HL-60/S4 treated with phorbol 12-myristate 13-acetate at 8.2 ng/mL for 4 days and 3 days (cell line): ENCODE results near the gene DEGS1.

ENCODE experiments used
- in situ Hi-C: fragments of 300-500 bp; cut with MboI; formaldehyde crosslinking; loops from 2 replicates; pipeline ENCODE4 v1.15.0; 2022; ENCODE audit warnings: low sequenced_read_pairs

DEGS1 gene

DNA sequence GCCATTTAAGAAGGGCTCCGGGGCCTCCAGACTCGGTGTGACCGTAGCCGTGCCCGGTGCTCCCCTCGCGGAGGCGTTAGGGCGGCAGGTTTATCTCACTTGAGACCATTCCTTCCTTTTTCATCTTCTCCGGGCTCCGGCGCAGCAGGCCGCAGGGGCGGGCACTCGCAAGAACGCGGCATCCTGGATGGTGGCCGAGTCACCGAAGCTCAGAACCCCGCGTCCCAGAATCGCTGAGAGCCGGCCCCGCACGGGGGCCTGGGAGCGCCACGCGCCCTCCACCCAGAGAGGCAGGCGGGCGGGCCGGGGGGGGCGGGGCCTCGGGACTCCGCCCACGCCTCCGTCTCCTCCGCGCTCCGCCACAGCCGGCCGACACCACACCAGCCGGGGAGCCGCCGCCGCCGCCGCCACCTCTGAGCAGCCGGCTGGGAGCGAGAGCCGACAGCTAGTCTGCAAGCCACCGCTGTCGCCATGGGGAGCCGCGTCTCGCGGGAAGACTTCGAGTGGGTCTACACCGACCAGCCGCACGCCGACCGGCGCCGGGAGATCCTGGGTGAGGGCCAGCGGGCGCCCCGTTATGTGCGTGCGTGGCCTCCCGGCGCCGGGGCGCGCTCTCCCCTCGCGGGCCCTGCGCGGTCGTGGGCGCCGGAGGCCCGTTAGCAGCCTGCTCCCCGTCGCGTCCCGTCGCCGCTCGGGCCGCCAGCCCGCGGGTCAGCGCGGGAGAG is at the start of gene DEGS1:
Gene DEGS1 (plus strand): TSS at position 375 of the 725 bp plus-strand sequence. CDS start 97 bp downstream, at position 472.
- in situ Hi-C loops: no loop called here

DNA sequence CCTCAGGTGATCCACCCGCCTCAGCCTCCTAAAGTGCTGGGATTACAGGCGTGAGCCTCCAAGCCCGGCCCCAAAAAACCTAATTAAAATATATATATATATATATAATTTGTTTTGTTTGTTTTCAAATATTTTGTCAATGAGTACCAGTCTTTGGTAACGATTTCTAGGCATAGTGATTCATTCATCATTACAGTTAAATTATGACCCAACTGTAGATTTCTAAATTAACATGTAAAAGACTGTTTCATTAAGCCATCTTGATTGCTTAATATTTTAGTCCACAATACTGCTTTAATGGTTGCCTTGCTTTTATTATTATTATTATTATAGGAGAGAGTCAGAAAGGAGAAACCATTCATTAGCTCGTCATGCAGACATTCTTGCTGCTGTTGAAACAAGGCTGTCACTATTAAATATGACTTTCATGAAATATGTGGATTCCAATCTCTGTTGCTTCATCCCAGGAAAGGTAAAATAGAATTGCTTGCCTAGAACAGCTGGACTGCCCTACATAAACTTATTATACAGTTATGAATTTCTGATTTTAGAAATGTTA is 49.2 kb upstream of the DEGS1 start:
- in situ Hi-C loops: no loop called here

DNA sequence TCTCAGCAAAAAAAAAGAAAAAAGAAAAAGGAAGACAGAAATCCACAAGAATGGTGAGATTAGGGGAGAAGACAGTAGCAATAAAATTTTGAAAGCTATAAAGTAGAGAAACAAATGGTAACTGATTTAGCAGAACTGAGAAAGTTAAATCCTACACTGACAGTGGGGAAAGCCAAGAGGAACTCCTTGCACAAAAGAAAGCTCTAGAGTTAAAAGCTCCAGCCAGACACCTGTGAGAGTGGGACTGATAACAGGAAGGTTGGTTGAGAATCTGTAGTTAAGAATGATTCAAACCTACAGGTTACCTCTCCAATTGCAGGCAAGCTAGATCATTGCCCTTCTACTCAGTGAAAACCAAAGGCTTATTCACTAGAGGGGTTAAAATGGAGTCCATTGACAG is 45.5 kb upstream of the DEGS1 start:
- in situ Hi-C loops: no loop called here

DNA sequence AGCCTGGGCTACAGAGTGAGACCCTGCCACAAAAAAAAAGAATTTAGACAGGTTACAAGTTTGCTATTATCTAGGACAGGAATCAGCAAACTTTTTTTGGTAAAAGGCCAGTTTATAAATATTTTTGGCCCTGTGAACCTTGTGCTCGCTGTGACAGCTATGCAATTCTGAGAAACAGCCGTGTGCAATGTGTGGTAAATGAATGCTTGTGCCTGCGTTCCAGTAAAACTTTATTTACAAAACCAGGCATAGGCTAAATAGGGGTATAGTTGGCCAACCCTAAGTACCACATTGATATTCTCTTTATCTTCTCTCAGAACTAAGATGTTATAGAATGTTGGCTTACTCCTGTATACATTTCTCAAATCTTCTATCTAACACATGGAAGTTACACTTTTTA is 44.8 kb upstream of the DEGS1 start:
- in situ Hi-C loops: no loop called here

- in situ Hi-C loops: no loop called here
Observed at GRCh38 chr1:224141693-224142092, 41.3 kb upstream of the DEGS1 start.

DNA sequence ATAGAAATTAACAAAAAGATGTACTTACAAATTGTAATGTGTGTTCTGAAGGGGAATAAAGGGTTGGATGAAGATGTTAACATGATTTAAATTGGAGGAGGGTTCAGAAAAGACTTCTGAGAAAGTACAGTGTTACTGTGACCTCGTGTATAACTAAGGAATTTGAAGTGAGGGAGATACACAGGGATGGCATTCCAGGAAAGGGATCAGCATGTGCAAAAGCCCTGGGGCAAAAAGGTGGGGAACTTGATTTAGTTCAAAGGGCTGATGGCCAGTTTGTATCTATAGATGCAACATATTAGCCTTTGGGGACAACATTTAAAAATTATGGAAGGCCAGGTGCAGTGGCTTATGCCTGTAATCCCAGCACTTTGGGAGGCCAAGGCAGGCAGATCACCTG is 33.3 kb upstream of the DEGS1 start:
- in situ Hi-C loops: no loop called here

GRCh38 chr1:224151117-224151516 is 31.9 kb upstream of the DEGS1 start:
- in situ Hi-C loops: no loop called here

- in situ Hi-C loops: no loop called here
Observed at GRCh38 chr1:224157316-224157715, 25.7 kb upstream of the DEGS1 start.

- in situ Hi-C loops: no loop called here
Observed at GRCh38 chr1:224159541-224159940, 23.5 kb upstream of the DEGS1 start.

DNA sequence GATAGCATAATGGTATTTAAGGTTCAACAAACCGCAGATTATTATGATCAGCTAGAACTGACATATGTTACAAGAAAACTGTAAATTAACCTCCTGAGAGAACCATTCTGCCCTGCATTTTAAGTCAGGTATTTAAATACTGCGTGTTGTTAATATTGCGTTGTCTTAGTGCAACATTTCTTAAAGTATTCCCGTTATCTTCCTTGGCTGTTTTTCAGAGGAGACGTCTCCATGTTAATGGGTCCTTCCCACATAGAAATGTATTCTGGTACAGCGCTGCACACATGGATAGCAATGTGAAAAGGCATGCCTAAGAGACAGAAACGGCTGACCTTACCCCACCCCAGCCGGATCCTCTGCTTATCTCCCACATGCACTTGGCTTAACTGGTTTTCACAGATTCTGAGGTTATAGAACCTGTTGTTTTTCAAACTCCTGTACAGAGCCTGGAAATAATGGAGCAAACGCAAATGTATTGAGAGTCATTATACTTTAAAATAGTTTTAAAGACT is 22.8 kb upstream of the DEGS1 start:
- in situ Hi-C loops: no loop called here

DNA sequence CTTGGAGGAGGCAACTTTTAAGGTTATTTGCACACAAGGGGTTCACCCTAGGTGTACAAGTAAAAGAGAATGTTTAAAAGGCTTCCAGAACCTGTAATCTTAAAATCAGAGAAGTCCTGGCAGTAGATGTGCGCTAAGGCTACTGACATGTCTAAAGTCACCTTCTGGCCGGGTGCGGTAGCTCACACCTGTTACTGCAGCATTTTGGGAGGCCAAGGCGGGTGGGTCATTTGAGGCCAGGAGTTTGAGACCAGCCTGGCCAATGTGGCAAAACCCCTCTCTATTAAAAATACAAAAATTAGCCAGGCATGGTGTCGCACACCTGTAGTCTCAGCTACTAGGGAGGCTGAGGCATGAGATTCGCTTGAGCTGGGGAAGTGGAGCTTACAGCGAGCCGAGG is 20.3 kb upstream of the DEGS1 start:
- in situ Hi-C loops: no loop called here

- in situ Hi-C loops: no loop called here
Observed at GRCh38 chr1:224163311-224163710, 19.7 kb upstream of the DEGS1 start.

GRCh38 chr1:224168859-224169380 is 14.1 kb upstream of the DEGS1 start:
- in situ Hi-C loops: no loop called here

DNA sequence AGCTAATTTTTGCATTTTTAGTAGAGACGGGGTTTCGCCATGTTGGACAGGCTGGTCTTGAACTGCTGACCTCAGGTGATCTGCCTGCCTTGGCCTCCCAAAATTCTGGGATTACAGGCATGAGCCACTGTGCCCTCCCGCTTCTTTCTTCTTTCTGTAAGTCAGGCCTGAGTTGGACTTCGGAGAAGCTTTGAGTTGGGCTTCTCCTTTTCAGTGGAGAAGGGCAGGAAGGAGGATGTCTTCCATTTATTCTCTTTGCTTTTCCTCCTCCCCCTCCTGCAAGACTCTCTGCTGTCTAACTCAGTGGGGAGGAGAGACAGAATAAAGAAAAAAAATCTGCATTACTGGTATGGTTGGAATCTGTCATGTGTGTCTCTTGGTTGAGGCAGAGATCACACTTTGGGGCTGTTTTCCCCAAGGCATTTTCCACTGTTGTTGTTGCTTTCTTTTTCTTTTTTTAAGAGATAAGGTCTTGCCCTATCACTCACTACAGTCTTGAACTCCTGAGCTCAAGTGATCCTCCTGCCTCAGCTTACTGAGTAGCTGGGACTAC is 13.2 kb upstream of the DEGS1 start:
- in situ Hi-C loops: no loop called here

GRCh38 chr1:224170343-224170742 is 12.7 kb upstream of the DEGS1 start:
- in situ Hi-C loops: no loop called here

DNA sequence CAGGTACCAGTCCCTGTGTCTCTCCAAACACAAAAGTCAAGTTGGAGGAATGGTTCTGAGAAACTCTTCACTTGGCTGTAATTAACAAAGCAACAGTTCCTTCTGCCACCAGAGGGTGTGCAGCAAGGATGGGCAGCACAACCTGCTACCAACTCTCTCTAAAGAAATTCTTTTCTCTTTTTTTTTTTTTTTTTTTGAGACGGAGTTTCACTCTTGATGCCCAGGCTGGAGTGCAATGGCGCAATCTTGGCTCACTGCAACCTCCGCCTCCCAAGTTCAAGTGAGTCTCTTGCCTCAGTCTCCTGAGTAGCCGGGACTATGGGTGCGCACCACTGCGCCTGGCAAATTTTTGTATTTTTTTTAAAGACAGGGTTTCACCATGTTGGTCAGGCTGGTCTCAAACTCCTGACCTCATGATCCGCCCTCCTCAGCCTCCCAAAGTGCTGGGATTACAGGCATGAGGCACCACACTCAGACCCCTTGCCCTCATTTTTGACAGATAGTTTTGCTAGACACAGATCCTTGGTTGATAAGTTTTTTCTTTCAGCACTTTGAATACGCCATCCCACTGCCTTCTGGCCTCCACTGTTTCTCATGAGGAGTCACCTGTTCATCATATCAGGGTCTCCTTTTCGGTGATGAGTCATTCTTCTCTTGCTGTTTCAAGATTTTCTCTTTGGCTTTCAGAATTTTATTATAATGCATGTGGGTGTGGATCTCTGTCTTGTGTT is 12.1 kb upstream of the DEGS1 start:
- in situ Hi-C loops: no loop called here

- in situ Hi-C loops: no loop called here
Observed at GRCh38 chr1:224172229-224172628, 10.8 kb upstream of the DEGS1 start.

DNA sequence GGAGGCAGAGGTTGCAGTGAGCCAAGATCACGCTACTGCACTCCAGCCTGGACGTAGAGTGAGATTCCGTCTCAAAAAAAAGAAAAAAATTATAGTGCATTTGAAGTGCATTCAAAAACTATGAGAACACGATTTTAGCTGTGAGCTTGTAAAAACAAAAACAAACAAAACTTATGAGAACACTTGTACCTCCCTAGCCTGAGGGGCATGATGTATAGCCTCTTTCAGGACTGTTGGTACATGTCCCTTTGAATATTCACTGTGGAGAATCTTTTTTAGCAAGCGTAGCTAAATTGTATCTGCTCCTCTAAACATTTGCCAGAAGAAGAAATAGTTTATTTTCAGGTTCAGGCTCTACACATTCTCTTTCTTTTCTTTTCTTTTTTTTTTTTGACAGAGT is 9.5 kb upstream of the DEGS1 start:
- in situ Hi-C loops: no loop called here

- in situ Hi-C loops: no loop called here
Observed at GRCh38 chr1:224175617-224176016, 7.4 kb upstream of the DEGS1 start.

GRCh38 chr1:224177356-224177999 is 5.6 kb upstream of the DEGS1 start:
- in situ Hi-C loops: no loop called here

DNA sequence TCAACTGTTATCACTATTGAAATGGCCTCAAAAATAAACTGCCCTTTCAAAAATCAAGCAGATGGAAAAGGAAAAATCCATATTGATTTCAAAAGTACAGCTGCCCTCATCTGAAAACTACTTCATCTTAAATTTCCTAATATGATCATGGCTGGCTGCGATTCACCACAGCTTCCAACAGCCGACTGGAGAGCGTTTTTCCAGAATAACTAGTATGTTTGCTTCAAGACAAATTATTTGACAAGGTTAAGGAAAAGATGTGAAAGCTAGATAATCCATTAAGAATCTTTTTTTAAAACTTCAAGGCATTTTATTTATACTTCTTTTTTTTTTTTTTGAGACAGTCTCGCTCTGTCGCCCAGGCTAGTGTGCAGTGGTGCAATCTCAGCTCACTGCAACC is 4.1 kb upstream of the DEGS1 start:
- in situ Hi-C loops: no loop called here
